ENCODE measurements around the gene DDN. TPM values are rescaled to one million over a fixed set of nuclear protein-coding genes. Genes with fewer than 3 reads are reported as not detected.

DDN gene
- polyA plus RNA-seq, 1 experiment, result 0.07 TPM

- ChIA-PET POLR2A (no interaction called here), CTCF (interaction anchor here (0.9 to 30.1 kb wide), 3 partner anchors 8 to 27 kb away, joined by 3 to 757 read pairs (median 757); partner anchors contain the start of genes DDN, WNT1 and WNT10B)
- no peak for DNase-seq (ENCODE audit: low read depth)
- peaks cover 53% of the 10 kb centered on the region for H3K27me3 ChIP-seq (ENCODE audit: control insufficient read depth, insufficient read depth, low read length)
- no peak for TF ChIP-seq CTCF (IDR thresholded peaks at IDR 0.05; ENCODE audit: insufficient read depth, low read depth, low read length)
- H3K36me3 ChIP-seq (ENCODE audit: control insufficient read depth, insufficient read depth, low read length), result no peaks in the 10 kb centered on the region
- H3K4me3 ChIP-seq (ENCODE audit: low read depth, low read length), result no peak overlapping the region
Measured at GRCh38 chr12:48985901-48986300, 13.3 kb downstream of the DDN start.

GRCh38 chr12:48985475-48985897, 13.7 kb downstream of the DDN start:
- Histone ChIP-seq H3K27me3 (ENCODE audit: control insufficient read depth, insufficient read depth, low read length) (peaks cover 57% of the 10 kb centered on the region), H3K4me3 (ENCODE audit: low read depth, low read length) (no peak overlapping the region), H3K36me3 (ENCODE audit: control insufficient read depth, insufficient read depth, low read length) (no peaks in the 10 kb centered on the region)
- ChIA-PET CTCF (interaction anchor here (0.9 to 30.1 kb wide), 3 partner anchors 8 to 27 kb away, joined by 3 to 757 read pairs (median 757); partner anchors contain the start of genes DDN, WNT1 and WNT10B), POLR2A (interaction anchor here (0.6 kb wide), 1 partner anchor 7 kb away, joined by 7 read pairs; no protein-coding TSS in a partner anchor)
- no peak for DNase-seq (ENCODE audit: low read depth)
- no peak for TF ChIP-seq CTCF (IDR thresholded peaks at IDR 0.05; ENCODE audit: insufficient read depth, low read depth, low read length)

- CTCF ChIA-PET, result interaction anchor here (0.9 to 30.1 kb wide), 8 partner anchors 8 to 129 kb away, joined by 3 to 757 read pairs (median 3); partner anchors contain the start of genes DDN, WNT1 and WNT10B
- POLR2A ChIA-PET, result no interaction called here
Measured at GRCh38 chr12:48982397-48983080, 16.6 kb downstream of the DDN start.

GRCh38 chr12:48981757-48982157, 17.4 kb downstream of the DDN start:
- Histone ChIP-seq H3K36me3 (ENCODE audit: control insufficient read depth, insufficient read depth, low read length) (no peaks in the 10 kb centered on the region), H3K27me3 (ENCODE audit: control insufficient read depth, insufficient read depth, low read length) (peaks cover 73% of the 10 kb centered on the region), H3K4me3 (ENCODE audit: low read depth, low read length) (no peak overlapping the region)
- CTCF ChIA-PET, result interaction anchor here (0.6 to 30.1 kb wide), 5 partner anchors 7 to 116 kb away, joined by 3 to 757 read pairs (median 3); partner anchors contain the start of genes DDN, WNT1 and WNT10B
- no peak for DNase-seq (ENCODE audit: low read depth)
- no peak for TF ChIP-seq CTCF (IDR thresholded peaks at IDR 0.05; ENCODE audit: insufficient read depth, low read depth, low read length)
- POLR2A ChIA-PET, result no interaction called here

More at GRCh38 chr12:48982397-48983080, 16.6 kb downstream of the DDN start:
- no peak for TF ChIP-seq CTCF (IDR thresholded peaks at IDR 0.05; ENCODE audit: insufficient read depth, low read depth, low read length)
- Histone ChIP-seq H3K27me3 (ENCODE audit: control insufficient read depth, insufficient read depth, low read length) (peaks cover 75% of the 10 kb centered on the region), H3K4me3 (ENCODE audit: low read depth, low read length) (no peak overlapping the region), H3K36me3 (ENCODE audit: control insufficient read depth, insufficient read depth, low read length) (no peaks in the 10 kb centered on the region)
- no peak for DNase-seq (ENCODE audit: low read depth)

- Histone ChIP-seq H3K27me3 (ENCODE audit: control insufficient read depth, insufficient read depth, low read length) (peaks cover 69% of the 10 kb centered on the region), H3K36me3 (ENCODE audit: control insufficient read depth, insufficient read depth, low read length) (no peaks in the 10 kb centered on the region), H3K4me3 (ENCODE audit: low read depth, low read length) (no peak overlapping the region)
- no peak for DNase-seq (ENCODE audit: low read depth)
- no peak; the same call in 1 of the 2 replicates for TF ChIP-seq CTCF (IDR thresholded peaks at IDR 0.05; ENCODE audit: insufficient read depth, low read depth, low read length)
- CTCF ChIA-PET, result interaction anchor here (0.6 to 30.1 kb wide), 4 partner anchors 6 to 107 kb away, joined by 3 to 757 read pairs (median 380); partner anchors contain the start of genes DDN, WNT1 and WNT10B
- POLR2A ChIA-PET, result no interaction called here
Measured at GRCh38 chr12:48980953-48981756, 18.0 kb downstream of the DDN start.
